ENCODE measurements around the gene GBP1.

The GBP1 gene

DNA sequence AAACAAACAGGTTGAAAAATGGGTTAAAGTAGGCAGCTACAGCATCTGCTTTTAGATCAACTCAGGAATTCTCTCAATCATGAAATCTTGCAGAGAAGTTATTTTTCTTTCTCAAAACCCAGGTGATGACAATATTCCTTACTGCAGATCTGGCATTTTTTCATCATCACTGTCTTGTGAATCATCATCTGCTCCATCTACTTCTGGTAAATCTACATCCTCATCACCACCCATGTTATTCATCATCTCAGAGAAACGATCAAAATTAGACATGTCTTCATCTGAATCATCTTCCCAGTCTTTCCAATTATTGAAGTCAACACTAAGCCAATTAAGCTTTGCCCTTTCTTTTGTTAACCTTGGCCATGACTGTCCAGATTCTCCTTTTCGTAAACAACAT, 39.1 kb upstream of the GBP1 start:
- Histone ChIP-seq H3K9me3 (ENCODE audit: control insufficient read depth, low read length) (no peaks in the 10 kb centered on the region), H3K27ac (ENCODE audit: low read length, poor library complexity, severe bottlenecking) (no peak overlapping the region), H3K14ac (ENCODE audit: low read length in 2 of 2) (no peak overlapping the region), H3K36me3 (ENCODE audit: control insufficient read depth in 1 of 2, insufficient read depth in 2 of 2, low read depth in 1 of 2, low read length in 2 of 2) (peaks cover 3 to 44% of the 10 kb centered on the region in 2 experiments), H2BK120ac (ENCODE audit: low read depth, low read length) (no peak overlapping the region), H3K9ac (ENCODE audit: low read length) (no peak overlapping the region), H3K4me1 (ENCODE audit: control insufficient read depth, insufficient read depth, low read depth, low read length) (no peaks in the 10 kb centered on the region), H4K8ac (ENCODE audit: low read length) (no peak overlapping the region), H3K27me3 (ENCODE audit: control insufficient read depth in 1 of 2, insufficient read depth in 1 of 2, low read length in 2 of 2) (no peaks in the 10 kb centered on the region), H2AFZ (ENCODE audit: low read depth, low read length) (no peak overlapping the region), H3K23ac (ENCODE audit: low read length in 2 of 2) (no peak overlapping the region), H2BK12ac (ENCODE audit: low read length in 2 of 2) (no peak overlapping the region), H3K4me3 (ENCODE audit: insufficient read depth in 1 of 2, low read depth in 1 of 2, low read length in 2 of 2) (no peak overlapping the region), H3K79me1 (replicated peaks; ENCODE audit: low read length, poor library complexity, severe bottlenecking) (no peaks in the 10 kb centered on the region), H4K91ac (ENCODE audit: low read length) (no peak overlapping the region), H3K4ac (ENCODE audit: low read depth in 1 of 2, low read length in 2 of 2) (no peak overlapping the region), H3K4me2 (ENCODE audit: low read length, poor library complexity, severe bottlenecking) (no peak overlapping the region), H2BK15ac (ENCODE audit: low read depth, poor library complexity, severe bottlenecking) (no peak overlapping the region), H3K18ac (ENCODE audit: low read depth in 1 of 2, low read length in 2 of 2) (no peak overlapping the region), H2BK5ac (ENCODE audit: low read depth, low read length, poor library complexity, severe bottlenecking) (no peak overlapping the region), H2AK5ac (ENCODE audit: low read length, severe bottlenecking) (no peak overlapping the region)
- no peak for DNase-seq
- WGBS, result 92% methylated on average over 2 of the region's 2 CpGs

DNA sequence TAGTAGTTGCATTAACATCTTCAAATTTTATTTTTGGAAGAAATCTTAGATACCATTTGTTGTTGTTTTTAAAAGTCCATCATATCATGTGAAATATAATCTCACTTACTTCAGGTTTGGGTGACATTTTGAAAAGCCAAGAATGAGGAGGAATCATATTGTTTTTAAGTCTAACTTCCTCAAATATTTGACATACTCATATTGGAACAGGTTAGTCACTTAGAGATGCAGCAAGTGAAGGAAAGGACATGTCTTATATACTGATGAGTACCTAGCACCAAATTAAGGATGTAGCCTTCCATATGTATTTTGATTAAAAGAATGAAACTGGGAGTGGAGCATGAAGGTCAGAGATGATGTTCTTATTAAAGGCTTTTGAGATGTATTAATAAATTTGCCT, 37.0 kb upstream of the GBP1 start:
- no peak overlapping the region for H3K4ac ChIP-seq (ENCODE audit: low read depth in 1 of 2, low read length in 2 of 2)
- H3K4me3 ChIP-seq (ENCODE audit: insufficient read depth in 1 of 2, low read depth in 1 of 2, low read length in 2 of 2), result no peak overlapping the region
- H2BK15ac ChIP-seq (ENCODE audit: low read depth, poor library complexity, severe bottlenecking), result no peak overlapping the region

DNA sequence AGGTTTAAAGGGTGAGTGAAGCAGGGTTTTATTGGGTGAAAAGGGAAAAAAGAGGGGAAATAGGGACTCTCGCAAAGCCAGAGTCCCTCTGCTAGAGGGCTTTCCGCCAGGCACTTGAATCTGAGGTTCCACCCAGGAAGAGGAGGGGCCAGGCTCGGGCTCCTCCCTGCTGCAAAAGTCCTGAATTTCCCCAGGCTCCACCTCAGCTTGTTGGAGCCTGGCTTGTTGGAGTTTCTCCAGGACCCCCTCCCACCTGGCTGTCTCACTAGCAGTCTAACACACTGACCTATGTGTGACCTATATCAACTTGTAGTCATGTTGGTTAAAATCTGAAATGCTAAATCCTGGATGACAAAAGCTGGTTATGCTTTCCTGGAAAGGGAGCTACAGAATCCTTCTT, 35.4 kb upstream of the GBP1 start:
- no peak for DNase-seq
- Histone ChIP-seq H3K4ac (ENCODE audit: low read depth in 1 of 2, low read length in 2 of 2) (no peak overlapping the region), H3K27me3 (ENCODE audit: control insufficient read depth in 1 of 2, insufficient read depth in 1 of 2, low read length in 2 of 2) (no peaks in the 10 kb centered on the region), H2BK5ac (ENCODE audit: low read depth, low read length, poor library complexity, severe bottlenecking) (no peak overlapping the region), H4K8ac (ENCODE audit: low read length) (no peak overlapping the region), H3K14ac (ENCODE audit: low read length in 2 of 2) (no peak overlapping the region), H3K36me3 (ENCODE audit: control insufficient read depth in 1 of 2, insufficient read depth in 2 of 2, low read depth in 1 of 2, low read length in 2 of 2) (peaks cover 3 to 6% of the 10 kb centered on the region in 2 experiments), H2AK5ac (ENCODE audit: low read length, severe bottlenecking) (no peak overlapping the region), H3K4me3 (ENCODE audit: insufficient read depth in 1 of 2, low read depth in 1 of 2, low read length in 2 of 2) (no peak overlapping the region), H2BK15ac (ENCODE audit: low read depth, poor library complexity, severe bottlenecking) (no peak overlapping the region), H3K9me3 (ENCODE audit: control insufficient read depth, low read length) (peaks cover 10% of the 10 kb centered on the region), H4K91ac (ENCODE audit: low read length) (no peak overlapping the region), H3K23ac (ENCODE audit: low read length in 2 of 2) (no peak overlapping the region), H3K9ac (ENCODE audit: low read length) (no peak overlapping the region), H3K4me1 (ENCODE audit: control insufficient read depth, insufficient read depth, low read depth, low read length) (no peaks in the 10 kb centered on the region), H2BK120ac (ENCODE audit: low read depth, low read length) (no peak overlapping the region), H2BK12ac (ENCODE audit: low read length in 2 of 2) (no peak overlapping the region), H3K79me1 (replicated peaks; ENCODE audit: low read length, poor library complexity, severe bottlenecking) (no peaks in the 10 kb centered on the region), H3K18ac (ENCODE audit: low read depth in 1 of 2, low read length in 2 of 2) (no peak overlapping the region), H2AFZ (ENCODE audit: low read depth, low read length) (no peak overlapping the region), H3K27ac (ENCODE audit: low read length, poor library complexity, severe bottlenecking) (no peak overlapping the region), H3K4me2 (ENCODE audit: low read length, poor library complexity, severe bottlenecking) (no peak overlapping the region)
- WGBS, result 83% methylated on average over 3 of the region's 3 CpGs

More for the DNA sequence above, 37.0 kb upstream of the GBP1 start:
- Histone ChIP-seq H2BK12ac (ENCODE audit: low read length in 2 of 2) (no peak overlapping the region), H2AK5ac (ENCODE audit: low read length, severe bottlenecking) (no peak overlapping the region), H2BK120ac (ENCODE audit: low read depth, low read length) (no peak overlapping the region), H3K36me3 (ENCODE audit: control insufficient read depth in 1 of 2, insufficient read depth in 2 of 2, low read depth in 1 of 2, low read length in 2 of 2) (peaks cover 3 to 22% of the 10 kb centered on the region in 2 experiments), H3K4me2 (ENCODE audit: low read length, poor library complexity, severe bottlenecking) (no peak overlapping the region), H2BK5ac (ENCODE audit: low read depth, low read length, poor library complexity, severe bottlenecking) (no peak overlapping the region), H3K23ac (ENCODE audit: low read length in 2 of 2) (no peak overlapping the region), H3K79me1 (replicated peaks; ENCODE audit: low read length, poor library complexity, severe bottlenecking) (no peaks in the 10 kb centered on the region), H3K9ac (ENCODE audit: low read length) (no peak overlapping the region), H3K27ac (ENCODE audit: low read length, poor library complexity, severe bottlenecking) (no peak overlapping the region), H4K91ac (ENCODE audit: low read length) (no peak overlapping the region), H3K18ac (ENCODE audit: low read depth in 1 of 2, low read length in 2 of 2) (no peak overlapping the region), H2AFZ (ENCODE audit: low read depth, low read length) (no peak overlapping the region), H3K9me3 (ENCODE audit: control insufficient read depth, low read length) (no peaks in the 10 kb centered on the region), H3K27me3 (ENCODE audit: control insufficient read depth in 1 of 2, insufficient read depth in 1 of 2, low read length in 2 of 2) (no peaks in the 10 kb centered on the region), H3K4me1 (ENCODE audit: control insufficient read depth, insufficient read depth, low read depth, low read length) (no peaks in the 10 kb centered on the region), H4K8ac (ENCODE audit: low read length) (no peak overlapping the region), H3K14ac (ENCODE audit: low read length in 2 of 2) (no peak overlapping the region)
- no peak for DNase-seq

GRCh38 chr1:89098857-89099256, 33.8 kb upstream of the GBP1 start:
- Histone ChIP-seq H3K18ac (ENCODE audit: low read depth in 1 of 2, low read length in 2 of 2) (no peak overlapping the region), H3K4me2 (ENCODE audit: low read length, poor library complexity, severe bottlenecking) (no peak overlapping the region), H3K9ac (ENCODE audit: low read length) (no peak overlapping the region), H3K4me1 (ENCODE audit: control insufficient read depth, insufficient read depth, low read depth, low read length) (no peaks in the 10 kb centered on the region), H3K27me3 (ENCODE audit: control insufficient read depth in 1 of 2, insufficient read depth in 1 of 2, low read length in 2 of 2) (no peaks in the 10 kb centered on the region), H3K4me3 (ENCODE audit: insufficient read depth in 1 of 2, low read depth in 1 of 2, low read length in 2 of 2) (no peak overlapping the region), H3K4ac (ENCODE audit: low read depth in 1 of 2, low read length in 2 of 2) (no peak overlapping the region), H2BK5ac (ENCODE audit: low read depth, low read length, poor library complexity, severe bottlenecking) (no peak overlapping the region), H3K9me3 (ENCODE audit: control insufficient read depth, low read length) (peaks cover 10% of the 10 kb centered on the region), H2BK120ac (ENCODE audit: low read depth, low read length) (no peak overlapping the region), H2AK5ac (ENCODE audit: low read length, severe bottlenecking) (no peak overlapping the region), H4K8ac (ENCODE audit: low read length) (no peak overlapping the region), H3K36me3 (ENCODE audit: control insufficient read depth in 1 of 2, insufficient read depth in 2 of 2, low read depth in 1 of 2, low read length in 2 of 2) (no peaks in the 10 kb centered on the region), H3K27ac (ENCODE audit: low read length, poor library complexity, severe bottlenecking) (no peak overlapping the region), H3K79me1 (replicated peaks; ENCODE audit: low read length, poor library complexity, severe bottlenecking) (no peaks in the 10 kb centered on the region), H2BK12ac (ENCODE audit: low read length in 2 of 2) (no peak overlapping the region), H2AFZ (ENCODE audit: low read depth, low read length) (no peak overlapping the region), H3K23ac (ENCODE audit: low read length in 2 of 2) (no peak overlapping the region), H4K91ac (ENCODE audit: low read length) (no peak overlapping the region), H3K14ac (ENCODE audit: low read length in 2 of 2) (no peak overlapping the region), H2BK15ac (ENCODE audit: low read depth, poor library complexity, severe bottlenecking) (no peak overlapping the region)
- DNase-seq, result no peak
- 88% methylated on average over 2 of the region's 3 CpGs for WGBS

Measured in mesenchymal stem cell (in vitro differentiated cells and primary cell).